SIG-M5 treated with dmso at 0.1 percent for 504 hours (cell line): Measurements from ENCODE around the gene SAMM50.

Experiments used
- DNase-seq: peaks from one replicate; lab custom pipeline; 2025; ENCODE audit not compliant: unreplicated experiment; lab: John Stamatoyannopoulos, UW

SAMM50 gene

GRCh38 chr22:43976861-43977795 lies 21.9 kb downstream of the SAMM50 start:
- DNase-seq: no peak

DNA sequence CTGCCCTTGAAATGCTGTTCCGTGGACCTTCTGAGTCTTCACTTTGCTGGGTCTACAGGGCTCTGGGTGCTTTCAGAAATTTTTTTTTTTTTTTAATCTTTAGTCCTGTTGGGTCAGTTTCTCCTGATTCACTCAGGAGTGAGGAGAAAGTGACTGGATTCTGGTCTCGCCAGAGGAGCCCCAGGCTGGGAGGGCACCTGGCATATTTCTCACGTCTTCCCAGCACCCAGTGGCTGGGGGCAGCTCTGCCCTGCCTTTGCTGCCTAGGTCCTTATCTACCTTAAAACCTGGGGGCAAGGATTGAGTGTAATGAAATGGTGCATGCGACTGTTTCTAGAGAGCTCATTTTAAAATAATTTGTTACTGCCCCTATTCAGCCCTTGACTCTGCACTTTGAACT lies 23.3 kb downstream of the SAMM50 start:
- DNase-seq: no peak

DNA sequence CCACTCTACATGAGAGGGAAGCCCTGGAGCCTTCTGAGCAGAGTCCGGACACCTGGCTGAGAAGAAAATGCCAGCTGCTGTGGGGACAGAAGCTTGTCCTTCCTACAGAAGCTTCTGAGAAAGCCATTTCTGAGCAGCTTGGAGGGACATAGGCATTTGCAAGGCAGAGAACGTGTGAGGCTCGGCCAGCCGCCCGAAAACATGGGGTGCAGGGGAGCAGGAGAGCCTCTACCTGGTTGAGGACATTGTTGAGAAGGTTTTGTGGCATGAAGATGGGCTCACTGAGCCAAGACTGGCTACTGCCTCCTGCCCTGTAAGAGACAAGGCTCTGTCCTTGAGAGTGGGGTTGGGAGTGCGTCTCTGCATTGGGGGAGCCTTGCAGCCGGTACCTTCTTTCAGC lies 25.3 kb downstream of the SAMM50 start:
- DNase-seq: no peak

DNA sequence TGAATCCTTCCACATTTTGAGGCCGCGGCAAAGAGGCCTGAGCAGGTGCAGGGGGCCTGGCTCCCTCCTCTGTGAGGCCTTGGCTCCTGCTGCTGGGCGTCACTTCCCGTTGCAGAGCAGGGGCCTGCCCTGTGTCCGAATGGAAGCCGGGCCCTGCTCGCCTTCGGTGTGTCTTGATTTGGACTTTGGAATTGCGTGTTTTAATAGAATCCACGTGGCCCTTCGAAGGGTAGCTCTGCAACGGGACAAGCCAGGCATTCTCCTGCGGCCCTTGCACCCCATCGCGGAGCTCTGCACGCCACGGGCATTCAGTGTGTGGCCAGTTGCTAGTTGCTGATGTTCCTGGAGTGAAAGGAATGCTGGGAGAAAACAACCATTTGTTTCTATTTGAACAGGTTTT lies 25.8 kb downstream of the SAMM50 start:
- DNase-seq: no peak

DNA sequence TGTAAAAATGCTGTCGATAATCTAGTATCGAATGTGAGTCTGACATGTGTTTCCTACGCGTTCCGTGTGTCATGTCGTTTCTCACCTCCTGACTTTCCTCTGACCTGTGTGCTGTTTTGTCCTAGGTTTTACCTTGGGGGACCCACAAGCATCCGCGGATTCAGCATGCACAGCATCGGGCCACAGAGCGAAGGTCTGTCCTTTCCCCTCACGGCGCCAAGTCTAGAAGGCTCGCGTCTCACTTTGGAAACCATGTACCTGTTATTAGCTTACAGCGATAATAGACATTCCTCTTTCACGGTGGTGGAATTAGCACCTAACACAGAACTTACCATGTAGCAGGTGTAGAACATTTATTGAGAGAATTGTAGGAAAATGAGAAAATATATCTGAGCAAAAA lies 28.6 kb downstream of the SAMM50 start:
- DNase-seq: no peak

GRCh38 chr22:43985532-43985931 lies 30.3 kb downstream of the SAMM50 start:
- no peak for DNase-seq

DNA sequence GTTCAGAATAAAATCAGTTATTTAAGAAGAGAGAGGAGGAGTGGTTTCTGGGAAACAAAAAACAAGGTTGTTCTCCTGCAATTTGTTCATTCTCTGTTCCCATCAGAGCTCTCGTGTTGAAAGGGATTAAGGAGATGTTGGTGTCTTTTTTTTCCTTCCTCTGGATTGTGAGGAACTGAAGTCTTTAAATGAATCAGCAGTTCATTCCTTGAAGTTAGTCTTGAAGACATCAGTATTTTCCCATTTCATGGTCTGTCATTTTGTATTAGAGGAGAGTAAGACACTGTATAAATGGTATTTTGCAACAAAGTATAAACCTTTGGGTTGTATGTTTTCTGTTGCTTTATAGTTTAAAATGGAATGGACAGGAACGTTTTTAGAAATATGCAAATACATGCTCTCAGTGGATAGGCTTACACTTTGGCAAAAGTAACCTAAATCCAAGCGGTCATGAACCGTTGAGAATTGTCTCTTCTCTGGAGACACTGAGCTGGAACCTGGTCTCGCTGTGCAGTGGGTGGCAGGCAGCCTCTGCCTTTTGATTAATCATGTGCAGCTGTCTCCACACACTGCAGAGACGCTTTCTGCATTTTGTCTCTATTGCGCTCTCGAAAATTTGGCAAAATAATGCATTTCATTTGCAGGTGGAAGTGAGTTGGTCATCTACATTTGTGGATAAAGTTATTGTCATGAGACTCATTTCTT lies 33.0 kb downstream of the SAMM50 start:
- DNase-seq: no peak

DNA sequence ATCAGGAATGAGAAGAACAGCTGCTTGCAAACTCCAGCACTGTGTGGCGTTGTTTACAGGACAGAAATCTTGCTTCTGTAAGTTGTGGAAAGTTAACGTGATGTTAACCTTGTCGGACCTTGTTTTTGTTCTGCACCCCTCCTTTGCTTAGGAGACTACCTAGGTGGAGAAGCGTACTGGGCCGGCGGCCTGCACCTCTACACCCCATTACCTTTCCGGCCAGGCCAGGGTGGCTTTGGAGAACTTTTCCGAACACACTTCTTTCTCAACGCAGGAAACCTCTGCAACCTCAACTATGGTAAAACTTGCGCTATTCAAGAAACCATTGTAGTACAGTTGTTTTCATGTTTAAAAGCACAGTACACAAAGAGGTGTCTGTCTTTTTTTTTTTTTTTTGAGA lies 33.7 kb downstream of the SAMM50 start:
- DNase-seq: no peak

DNA sequence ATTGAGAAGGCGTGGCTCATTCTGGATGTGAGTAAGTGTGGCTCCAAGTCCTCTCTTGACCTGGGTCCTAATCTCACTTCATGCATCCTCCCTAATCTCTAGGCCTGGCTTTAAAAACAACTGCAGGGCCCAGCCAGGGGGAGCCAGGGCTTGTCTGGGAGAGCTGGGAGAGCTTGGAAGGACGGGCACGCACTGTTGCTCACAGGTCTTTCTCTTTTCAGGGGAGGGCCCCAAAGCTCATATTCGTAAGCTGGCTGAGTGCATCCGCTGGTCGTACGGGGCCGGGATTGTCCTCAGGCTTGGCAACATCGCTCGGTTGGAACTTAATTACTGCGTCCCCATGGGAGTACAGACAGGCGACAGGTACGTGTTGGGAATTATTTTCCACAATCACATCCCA lies 34.8 kb downstream of the SAMM50 start:
- no peak for DNase-seq

DNA sequence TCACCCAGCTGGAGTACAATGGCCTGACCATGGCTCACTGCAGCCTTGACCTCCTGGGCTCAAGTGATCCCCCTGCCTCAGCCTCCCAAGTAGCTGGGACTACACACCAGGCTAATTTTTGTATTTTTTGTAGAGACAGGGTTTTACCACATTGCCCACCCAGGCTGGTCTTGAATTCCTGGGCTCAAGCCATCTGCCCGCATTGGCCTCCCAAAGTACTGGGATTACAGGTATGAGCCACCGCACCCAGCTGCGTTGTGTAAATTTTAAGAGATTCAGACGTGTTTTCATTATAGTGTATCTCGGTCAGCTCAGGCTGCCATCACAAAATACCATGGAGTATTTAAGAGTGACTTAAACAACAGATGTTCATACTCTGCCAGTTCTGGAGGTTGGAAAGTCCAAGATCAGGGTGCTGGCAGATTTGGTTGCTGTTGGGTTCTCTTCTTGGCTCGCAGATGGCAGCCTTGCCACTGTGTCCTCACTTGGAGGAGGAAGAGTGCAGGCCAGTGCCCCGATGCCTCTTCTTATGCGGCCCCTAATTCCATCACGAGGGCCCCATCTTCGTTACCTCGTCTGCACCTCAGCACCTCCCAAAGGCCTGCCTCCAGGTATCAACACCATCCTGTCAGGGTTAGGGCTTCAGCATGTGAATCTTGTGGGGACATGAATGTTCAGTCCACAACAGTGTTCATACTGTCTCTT lies 36.2 kb downstream of the SAMM50 start:
- no peak for DNase-seq

DNA sequence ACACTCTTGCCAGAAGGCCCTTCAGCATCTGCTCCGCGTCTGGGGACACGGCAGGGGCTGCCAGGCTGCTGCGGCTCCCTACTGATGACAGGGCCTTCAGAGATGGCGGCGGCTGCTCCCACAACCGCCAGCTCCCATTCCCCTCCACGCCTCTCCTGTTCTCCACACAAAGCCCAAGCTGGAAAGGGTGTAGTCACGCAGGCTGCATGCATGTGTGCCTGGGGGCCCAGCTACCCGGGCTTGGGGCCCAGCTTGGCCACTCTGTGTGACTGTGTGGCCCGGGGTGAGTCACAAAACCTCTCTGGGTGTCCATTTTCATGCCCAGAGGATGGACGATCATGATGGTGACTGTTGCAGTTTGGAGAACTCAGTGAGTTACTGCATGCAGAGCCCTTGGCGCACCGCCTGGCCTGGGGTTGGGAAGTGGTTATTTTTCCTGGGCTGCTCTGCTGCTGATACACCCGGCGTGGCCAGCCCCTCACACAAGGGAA lies 37.1 kb downstream of the SAMM50 start:
- no peak for DNase-seq

DNA sequence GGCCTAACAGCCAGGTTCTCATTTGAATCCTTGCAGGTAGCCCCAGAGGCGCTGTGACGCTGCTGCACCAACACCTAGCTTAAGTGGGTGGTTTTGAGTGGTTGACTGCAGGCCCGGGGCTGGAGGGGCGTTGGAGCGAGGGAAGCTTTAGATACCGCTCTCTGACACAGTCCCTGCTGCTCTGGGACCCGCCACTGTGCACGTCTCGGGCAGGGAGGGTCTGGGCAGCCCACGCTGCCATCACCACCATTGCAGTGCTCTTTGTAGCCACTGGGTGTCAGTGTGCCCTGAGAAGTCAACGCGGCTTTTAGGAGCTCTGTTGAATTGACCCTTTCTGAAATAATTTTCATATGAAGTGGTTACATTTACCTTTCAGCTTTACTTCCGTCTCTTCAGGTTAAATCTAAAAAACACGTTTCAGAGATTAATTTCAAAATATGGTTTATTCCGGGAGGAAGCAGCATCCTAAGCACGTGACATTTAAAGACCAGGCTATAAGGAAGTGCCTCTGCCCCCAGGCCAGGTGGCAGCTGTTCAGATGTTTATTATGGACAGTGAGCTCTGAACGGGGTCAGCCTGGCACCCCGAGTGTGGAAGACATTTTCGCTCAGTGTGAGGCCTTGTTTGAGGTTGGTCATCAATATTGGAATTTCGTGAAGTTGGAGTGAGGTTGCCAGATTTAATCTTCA lies 38.0 kb downstream of the SAMM50 start:
- peak; percentile 31 for DNase-seq

- no peak for DNase-seq
Measured at GRCh38 chr22:43994006-43994405, 38.8 kb downstream of the SAMM50 start.

DNA sequence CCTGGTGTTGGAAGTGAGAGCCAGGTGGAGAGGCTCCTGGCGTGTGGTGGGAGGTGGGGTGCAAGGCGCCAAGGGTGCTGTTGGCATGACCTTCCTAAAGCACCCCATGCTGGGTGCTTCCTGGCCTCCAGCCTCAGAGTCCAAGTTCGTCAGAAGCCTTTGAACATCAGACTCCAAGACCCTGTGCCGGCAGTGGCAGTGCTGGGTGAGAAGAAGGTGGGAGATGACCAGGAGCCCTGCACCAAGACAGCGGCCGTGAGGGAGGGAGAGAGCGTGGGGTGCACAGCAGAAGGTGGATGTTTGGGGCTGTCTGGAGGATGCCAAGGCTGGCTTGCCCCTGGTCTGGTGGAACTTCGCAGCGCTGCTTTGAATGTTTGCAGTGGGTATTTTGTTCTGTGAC lies 39.2 kb downstream of the SAMM50 start:
- DNase-seq: no peak

GRCh38 chr22:43995057-43995685 lies 39.9 kb downstream of the SAMM50 start:
- DNase-seq: no peak

DNA sequence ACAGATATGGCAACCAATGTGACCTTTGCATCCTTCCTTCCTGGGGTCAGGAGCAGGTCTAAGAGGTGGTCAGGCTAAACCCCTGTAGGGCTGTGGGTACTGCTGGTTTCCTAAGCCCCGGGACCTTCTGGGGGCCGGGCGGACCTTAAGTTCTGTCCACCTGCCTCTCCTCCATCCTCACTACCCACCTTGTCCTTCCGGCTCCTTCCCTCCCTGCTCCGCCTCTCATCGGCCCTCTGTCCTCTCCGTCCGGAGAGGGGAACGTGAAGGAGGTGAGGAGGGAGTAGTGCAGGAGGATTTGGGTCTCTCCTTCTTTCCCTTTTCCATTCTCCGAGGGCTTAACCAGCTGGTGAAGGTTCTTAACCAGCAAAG lies 40.5 kb downstream of the SAMM50 start:
- no peak for DNase-seq

GRCh38 chr22:43996170-43996980 lies 41.1 kb downstream of the SAMM50 start:
- DNase-seq: no peak

- no peak for DNase-seq
Measured at GRCh38 chr22:43996981-43997265, 41.7 kb downstream of the SAMM50 start.

GRCh38 chr22:43998679-43999264 lies 43.5 kb downstream of the SAMM50 start:
- DNase-seq: no peak

GRCh38 chr22:43999378-43999777 lies 44.1 kb downstream of the SAMM50 start:
- no peak for DNase-seq
